Neuronal stem cell (in vitro differentiated cells): ENCODE results near the gene PTP4A2.
"Not testable (repeated sequence)": the region's sequence is repeated elsewhere in the genome, so short reads cannot be mapped to it uniquely, and the experiment has no call there.

Experiments
- DNase-seq: peaks from one replicate; pipeline ENCODE4 v3.0.0-alpha.2; 2013; ENCODE audit warnings: low spot score
- H2AFZ ChIP-seq: one replicate; pipeline ENCODE4 v1.6.1; 2013; ENCODE audit warnings: mild to moderate bottlenecking, low read length, inconsistent platforms
- H2AK5ac ChIP-seq: 2 replicates; pipeline ENCODE4 v1.6.1; 2013; ENCODE audit warnings: low read depth, mild to moderate bottlenecking, inconsistent platforms, low read length, moderate library complexity, mixed read lengths
- H2BK120ac ChIP-seq: 2 replicates; pipeline ENCODE4 v1.6.1; 2013; ENCODE audit warnings: low read depth, mild to moderate bottlenecking, inconsistent platforms, low read length, moderate library complexity, mixed read lengths
- H2BK12ac ChIP-seq: one replicate; pipeline ENCODE4 v1.6.1; 2013; ENCODE audit warnings: low read length, inconsistent platforms
- H2BK15ac ChIP-seq: 2 replicates; pipeline ENCODE4 v1.6.1; 2013; ENCODE audit warnings: mild to moderate bottlenecking, low read length, inconsistent platforms, mixed read lengths
- H2BK5ac ChIP-seq: one replicate; pipeline ENCODE4 v1.6.1; 2013; ENCODE audit warnings: inconsistent platforms, mild to moderate bottlenecking, low read length, moderate library complexity
- H3K14ac ChIP-seq: one replicate; pipeline ENCODE4 v1.6.1; 2013; ENCODE audit warnings: low read length, inconsistent platforms
- H3K18ac ChIP-seq: 2 replicates; pipeline ENCODE4 v1.6.1; 2013; ENCODE audit warnings: low read length, inconsistent platforms
- H3K23ac ChIP-seq: 2 replicates; pipeline ENCODE4 v1.6.1; 2013; ENCODE audit warnings: low read depth, mild to moderate bottlenecking, mixed read lengths, low read length, inconsistent platforms; ENCODE audit not compliant: poor library complexity
- H3K27ac ChIP-seq: replicated peaks from 3 replicates; pipeline ENCODE4 v1.5.1; 2013; ENCODE audit warnings: low read length, inconsistent platforms
- H3K27me3 ChIP-seq, 3 experiments: 2 replicates each; pipeline ENCODE4 v1.6.1; 2013; ENCODE audit warnings: low read length in 3 of 3, mild to moderate bottlenecking in 2 of 3, inconsistent platforms in 1 of 3, low read depth in 1 of 3, mixed read lengths in 1 of 3, moderate library complexity in 1 of 3; ENCODE audit not compliant: control insufficient read depth in 3 of 3, insufficient read depth in 3 of 3
- H3K36me3 ChIP-seq, 2 donors: replicated peaks in 1 of 2; 2 replicates each; pipeline ENCODE4 v1.6.1; 2013; ENCODE audit warnings: low read length in 2 of 2; ENCODE audit not compliant: control insufficient read depth in 2 of 2, insufficient read depth in 2 of 2
- H3K4ac ChIP-seq: 2 replicates; pipeline ENCODE4 v1.6.1; 2013; ENCODE audit warnings: inconsistent platforms, mild to moderate bottlenecking, low read length, moderate library complexity
- H3K4me1 ChIP-seq, 2 donors: 1 replicate in 1 of 2; 2 replicates in 1 of 2; pipeline ENCODE4 v1.6.1; 2013; ENCODE audit warnings: low read length in 2 of 2, low read depth in 1 of 2; ENCODE audit not compliant: control insufficient read depth in 2 of 2, insufficient read depth in 1 of 2
- H3K4me2 ChIP-seq: one replicate; pipeline ENCODE4 v1.6.1; 2013; ENCODE audit warnings: mild to moderate bottlenecking, low read length, inconsistent platforms; ENCODE audit not compliant: insufficient read depth, poor library complexity, severe bottlenecking
- H3K4me3 ChIP-seq, 2 donors: 2 replicates each; pipeline ENCODE4 v1.5.1; 2013; ENCODE audit warnings: low read length in 2 of 2, mild to moderate bottlenecking in 2 of 2, inconsistent platforms in 1 of 2, moderate library complexity in 1 of 2
- H3K79me1 ChIP-seq: one replicate; pipeline ENCODE4 v1.6.1; 2013; ENCODE audit warnings: low read depth, mild to moderate bottlenecking, inconsistent platforms, low read length, moderate library complexity
- H3K9ac ChIP-seq: one replicate; pipeline ENCODE4 v1.6.1; 2013; ENCODE audit warnings: mild to moderate bottlenecking, low read depth, low read length, inconsistent platforms; ENCODE audit not compliant: poor library complexity
- H3K9me3 ChIP-seq, 2 donors: replicated peaks in 1 of 2; 2 replicates each; pipeline versions ENCODE3 to v1.6.1; 2013; ENCODE audit warnings: low read length in 2 of 2, mild to moderate bottlenecking in 2 of 2, inconsistent platforms in 1 of 2, low read depth in 1 of 2, mixed read lengths in 1 of 2, moderate library complexity in 1 of 2; ENCODE audit not compliant: control insufficient read depth in 2 of 2, insufficient read depth in 1 of 2
- H4K8ac ChIP-seq: one replicate; pipeline ENCODE4 v1.6.1; 2013; ENCODE audit warnings: low read depth, mild to moderate bottlenecking, inconsistent platforms, low read length, moderate library complexity
- H4K91ac ChIP-seq: one replicate; pipeline ENCODE4 v1.6.1; 2013; ENCODE audit warnings: low read length, low read depth, mild to moderate bottlenecking, inconsistent platforms; ENCODE audit not compliant: poor library complexity
- WGBS, 2 donors: extraction: QIAGEN DNeasy Blood & Tissue Kit; methylation state at CpG; one replicate each; pipeline ENCODE4 v1.1.7; 2013; ENCODE audit warnings: missing lambda C conversion rate in 2 of 2, mixed read lengths in 1 of 2; ENCODE audit not compliant: insufficient read length in 2 of 2, insufficient replicate concordance in 1 of 2; ENCODE audit errors: extremely low coverage in 2 of 2; 5-methylcytosine and 5-hydroxymethylcytosine counted together

Gene PTP4A2

GRCh38 chr1:31926252-31926651 lies 11.9 kb downstream of the PTP4A2 start:
- Histone ChIP-seq H3K4me2 (no peak overlapping the region), H3K9me3 (no peaks in the 10 kb centered on the region), H3K36me3 (peaks cover 0 to 3% of the 10 kb centered on the region in 2 donors), H2BK5ac (no peak overlapping the region), H4K8ac (no peak overlapping the region), H2BK120ac (no peak overlapping the region), H2BK12ac (no peak overlapping the region), H3K4me1 (peaks cover 5 to 11% of the 10 kb centered on the region in 2 donors), H3K9ac (no peak overlapping the region), H3K18ac (no peak overlapping the region), H3K4ac (no peak overlapping the region), H3K14ac (no peak overlapping the region), H2AK5ac (no peak overlapping the region), H4K91ac (no peak overlapping the region), H2BK15ac (no peak overlapping the region), H3K27me3 (no peaks in the 10 kb centered on the region), H3K27ac (no peak overlapping the region), H3K79me1 (peaks cover 2% of the 10 kb centered on the region), H3K23ac (no peak overlapping the region), H3K4me3 (no peak overlapping the region), H2AFZ (no peak overlapping the region)
- DNase-seq, result no peak
- WGBS, 2 donors, result no CpG with 5 or more reads among the region's 2 CpGs

GRCh38 chr1:31925824-31926223 lies 12.3 kb downstream of the PTP4A2 start:
- not testable (repeated sequence) for H4K8ac ChIP-seq, H3K9ac ChIP-seq, H2BK120ac ChIP-seq, H3K27me3 ChIP-seq, H3K27ac ChIP-seq, H3K4me1 ChIP-seq, H2BK5ac ChIP-seq, H2BK12ac ChIP-seq, H3K18ac ChIP-seq, H3K4me2 ChIP-seq, H3K79me1 ChIP-seq, H2BK15ac ChIP-seq, H4K91ac ChIP-seq, DNase-seq, H2AK5ac ChIP-seq, H3K23ac ChIP-seq, H3K14ac ChIP-seq, H2AFZ ChIP-seq, H3K9me3 ChIP-seq, H3K36me3 ChIP-seq, H3K4ac ChIP-seq, H3K4me3 ChIP-seq
- WGBS, 2 donors, result no CpG with 5 or more reads among the region's 13 CpGs

GRCh38 chr1:31924839-31925238 lies 13.3 kb downstream of the PTP4A2 start:
- H3K14ac ChIP-seq, result no peak overlapping the region
- no peak overlapping the region for H4K8ac ChIP-seq
- no peak overlapping the region for H4K91ac ChIP-seq
- H3K4me2 ChIP-seq, result no peak overlapping the region
- H2BK5ac ChIP-seq, result no peak overlapping the region
- H2BK15ac ChIP-seq, result no peak overlapping the region
- H2AFZ ChIP-seq, result no peak overlapping the region
- H3K18ac ChIP-seq, result no peak overlapping the region
- peaks cover 3% of the 10 kb centered on the region for H3K79me1 ChIP-seq
- H3K4me3 ChIP-seq, result no peak overlapping the region
- H2BK12ac ChIP-seq, result no peak overlapping the region
- H3K4ac ChIP-seq, result no peak overlapping the region
- H3K4me1 ChIP-seq, result peaks cover 5 to 10% of the 10 kb centered on the region in 2 donors
- no peaks in the 10 kb centered on the region for H3K27me3 ChIP-seq
- no peak overlapping the region for H2AK5ac ChIP-seq
- H3K27ac ChIP-seq, result no peak overlapping the region
- H2BK120ac ChIP-seq, result no peak overlapping the region
- WGBS, 2 donors, result no CpG with 5 or more reads among the region's 1 CpG
- H3K23ac ChIP-seq, result no peak overlapping the region
- H3K9ac ChIP-seq, result no peak overlapping the region
- peaks cover 0 to 3% of the 10 kb centered on the region in 2 donors for H3K36me3 ChIP-seq
- no peaks in the 10 kb centered on the region for H3K9me3 ChIP-seq
- no peak for DNase-seq

- no peak for DNase-seq
- no peak overlapping the region for H2AFZ ChIP-seq
- H2BK15ac ChIP-seq, result no peak overlapping the region
- H2AK5ac ChIP-seq, result no peak overlapping the region
- H3K36me3 ChIP-seq, result peaks cover 0 to 4% of the 10 kb centered on the region in 2 donors
- H3K9me3 ChIP-seq, result no peaks in the 10 kb centered on the region
- H2BK120ac ChIP-seq, result no peak overlapping the region
- no peak overlapping the region for H3K9ac ChIP-seq
- H4K91ac ChIP-seq, result no peak overlapping the region
- H3K4ac ChIP-seq, result no peak overlapping the region
- H3K14ac ChIP-seq, result no peak overlapping the region
- no peaks in the 10 kb centered on the region for H3K27me3 ChIP-seq
- H3K27ac ChIP-seq, result no peak overlapping the region
- H2BK12ac ChIP-seq, result no peak overlapping the region
- H3K79me1 ChIP-seq, result peaks cover 5% of the 10 kb centered on the region
- H3K23ac ChIP-seq, result no peak overlapping the region
- no peak overlapping the region for H2BK5ac ChIP-seq
- H3K4me3 ChIP-seq, result no peak overlapping the region
- no peak overlapping the region for H3K4me2 ChIP-seq
- WGBS, 2 donors, result no CpG with 5 or more reads among the region's 2 CpGs
- no peak overlapping the region for H4K8ac ChIP-seq
- peaks cover 5 to 10% of the 10 kb centered on the region in 2 donors for H3K4me1 ChIP-seq
- H3K18ac ChIP-seq, result no peak overlapping the region
These were observed 14.2 kb downstream of the PTP4A2 start for GRCh38 chr1:31923901-31924535.
